ENCODE results near the gene SYNPO2.

- TF ChIP-seq CTCF (conservative IDR thresholded peaks at IDR 0.05; ENCODE audit: low read length), result no peak
- no peak for TF ChIP-seq EZH2phosphoT487 (IDR thresholded peaks at IDR 0.05; ENCODE audit: borderline replicate concordance)
Measured at GRCh38 chr4:118941799-118942198, 53.1 kb downstream of the SYNPO2 start.

Data from Loucy (cell line).